Breast epithelium (tissue), 4 donors: ENCODE data around the gene MUC22. TPM values are rescaled to one million over a fixed set of nuclear protein-coding genes. Genes with fewer than 3 reads are reported as not detected.

Experiments
- DNase-seq, 2 donors: peaks; one replicate each; pipeline ENCODE4 v3.0.0-alpha.2; 2019; ENCODE audit warnings: low spot score in 2 of 2
- H3K27ac ChIP-seq, 2 donors: fragments of 200-600 bp; sonication (generic) in 1 of 2; one replicate each; pipeline ENCODE4 v1.5.1; 2016 to 2019; ENCODE audit warnings: mild to moderate bottlenecking in 1 of 2
- H3K27me3 ChIP-seq, 2 donors: fragments of 200-600 bp; sonication (generic) in 1 of 2; one replicate each; pipeline versions ENCODE4 v1.5.1 to v1.6.0; 2017 to 2019; ENCODE audit warnings: control low read depth in 1 of 2, mild to moderate bottlenecking in 1 of 2
- H3K36me3 ChIP-seq: fragments of 200-600 bp; one replicate; pipeline ENCODE4 v1.5.1; 2019
- H3K4me1 ChIP-seq, 2 donors: fragments of 200-600 bp; sonication (generic); one replicate each; pipeline ENCODE4 v1.5.1; 2016 to 2019; ENCODE audit warnings: control low read depth in 1 of 2
- H3K4me3 ChIP-seq, 3 donors: fragments of 200-600 bp; sonication (generic); 1 replicate in 2 of 3; 2 replicates in 1 of 3; pipeline ENCODE4 v1.5.1; 2016 to 2019; ENCODE audit warnings: mild to moderate bottlenecking in 3 of 3, moderate library complexity in 2 of 3
- H3K9me3 ChIP-seq, 2 donors: fragments of 200-600 bp; sonication (generic) in 1 of 2; one replicate each; pipeline ENCODE4 v1.5.1; 2016 to 2019; ENCODE audit warnings: control low read depth in 1 of 2
- POLR2A ChIP-seq: fragments of 450-650 bp; IDR thresholded peaks from one replicate; pipeline ENCODE4 v1.6.1; 2016; ENCODE audit warnings: antibody characterized with exemption, mild to moderate bottlenecking, moderate library complexity
- POLR2AphosphoS5 ChIP-seq, 3 donors: sonication (generic); formaldehyde crosslinking; IDR thresholded peaks; one replicate each; pipeline ENCODE4 v1.6.1; 2017; ENCODE audit warnings: antibody characterized with exemption in 3 of 3
- intact Hi-C: fragments of 100-400 bp; cut with DNase I; formaldehyde crosslinking; loops from one replicate; pipeline ENCODE4 v1.15.1; 2023; ENCODE audit warnings: low total_unique reads
- total RNA-seq, 3 donors: library from RNA; depleted of rRNA; stranded (reverse); fragments of >200 nt; gene quantifications; one replicate each; pipeline ENCODE4 v1.1.0, GENCODE V29; 2016
- TF ChIP-seq, protein P1 (sequence below), 3 donors: fragments of 450-650 bp; IDR thresholded peaks; one replicate each; pipeline ENCODE4 v1.5.1; 2016 to 2017; ENCODE audit warnings: antibody characterized with exemption in 3 of 3, mild to moderate bottlenecking in 3 of 3, moderate library complexity in 3 of 3

Gene MUC22
- total RNA-seq: not detected

DNA sequence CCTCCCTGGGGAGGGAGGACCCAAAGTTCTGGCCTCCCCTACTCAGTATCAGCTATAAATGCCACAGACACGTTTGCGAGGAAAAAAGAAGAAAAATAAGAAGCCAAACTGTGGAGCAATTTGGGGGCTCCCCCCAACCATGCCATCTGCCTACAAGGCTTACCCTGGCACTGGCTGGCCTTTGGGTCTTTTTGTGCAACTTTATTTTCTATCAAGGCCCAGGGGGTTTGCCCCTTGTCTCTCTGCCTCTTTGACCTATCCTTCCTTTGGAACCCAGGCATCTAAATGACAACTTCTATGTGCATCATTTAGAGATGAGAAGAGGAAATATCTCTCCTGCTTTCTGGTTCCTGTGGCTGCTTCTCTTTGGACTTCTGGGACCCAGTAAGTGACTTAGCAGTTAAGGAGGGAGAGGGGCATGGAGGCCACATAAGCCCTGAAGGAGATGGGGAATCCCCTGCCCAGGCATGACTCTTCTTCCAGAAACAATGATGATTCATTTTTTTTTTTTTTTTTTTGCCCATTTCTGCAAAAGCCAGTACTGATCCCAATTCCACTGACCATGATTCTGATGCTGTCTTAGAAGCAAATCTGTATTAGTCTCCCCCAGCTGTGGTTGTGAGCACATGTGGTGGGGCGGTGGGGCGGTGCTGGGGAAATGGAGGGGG is at the start of gene MUC22:
Gene MUC22, plus strand, starts transcription at position 82 of the 668 bp plus-strand sequence. Its CDS starts 233 bp downstream, at position 315.
- Histone ChIP-seq H3K36me3 (no peaks in the 10 kb centered on the region), H3K4me3 (no peak within 1 kb of the TSS)

DNA sequence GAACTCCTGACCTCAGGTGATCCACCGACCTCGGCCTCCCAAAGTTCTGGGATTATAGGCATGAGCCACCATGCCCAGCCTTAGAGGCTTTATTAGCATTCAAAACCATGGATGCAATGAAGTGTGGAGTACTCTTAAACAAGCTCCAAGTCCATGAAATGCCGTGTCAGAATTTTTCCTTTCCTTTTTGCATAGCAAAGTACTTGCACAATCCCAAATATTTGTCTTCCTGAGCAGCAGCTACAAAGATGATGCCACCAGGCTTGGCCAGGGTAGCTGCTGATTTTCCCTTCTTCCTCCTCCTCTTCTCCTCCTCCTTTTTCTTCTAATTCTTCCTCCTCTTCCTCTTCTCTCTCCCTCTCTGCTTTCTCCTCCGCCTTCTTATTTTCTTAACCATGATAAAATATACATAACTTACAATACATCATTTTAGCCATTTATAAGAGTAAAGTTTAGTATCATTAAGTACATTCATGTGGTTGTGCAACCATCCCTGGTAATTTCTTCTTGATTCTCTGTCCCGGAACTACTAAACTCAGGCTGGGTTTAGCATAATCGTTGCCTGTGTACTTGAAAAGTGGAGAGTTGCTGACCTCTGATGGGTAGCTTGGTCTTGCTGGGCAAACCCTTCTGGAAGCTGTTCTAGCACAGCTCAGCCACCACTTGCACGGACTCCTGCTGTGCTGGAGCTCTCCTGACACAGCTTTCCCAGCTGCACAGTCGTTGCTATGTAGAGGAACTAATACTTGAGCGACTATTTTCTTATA is 49.2 kb upstream of the MUC22 start:
- intact Hi-C loops: no loop called here
- Histone ChIP-seq H3K36me3 (no peaks in the 10 kb centered on the region), H3K4me1 (no peaks in the 10 kb centered on the region), H3K9me3 (no peaks in the 10 kb centered on the region), H3K27ac (no peak overlapping the region), H3K27me3 (no peaks in the 10 kb centered on the region), H3K4me3 (no peak overlapping the region)
- TF ChIP-seq, protein P1, sequence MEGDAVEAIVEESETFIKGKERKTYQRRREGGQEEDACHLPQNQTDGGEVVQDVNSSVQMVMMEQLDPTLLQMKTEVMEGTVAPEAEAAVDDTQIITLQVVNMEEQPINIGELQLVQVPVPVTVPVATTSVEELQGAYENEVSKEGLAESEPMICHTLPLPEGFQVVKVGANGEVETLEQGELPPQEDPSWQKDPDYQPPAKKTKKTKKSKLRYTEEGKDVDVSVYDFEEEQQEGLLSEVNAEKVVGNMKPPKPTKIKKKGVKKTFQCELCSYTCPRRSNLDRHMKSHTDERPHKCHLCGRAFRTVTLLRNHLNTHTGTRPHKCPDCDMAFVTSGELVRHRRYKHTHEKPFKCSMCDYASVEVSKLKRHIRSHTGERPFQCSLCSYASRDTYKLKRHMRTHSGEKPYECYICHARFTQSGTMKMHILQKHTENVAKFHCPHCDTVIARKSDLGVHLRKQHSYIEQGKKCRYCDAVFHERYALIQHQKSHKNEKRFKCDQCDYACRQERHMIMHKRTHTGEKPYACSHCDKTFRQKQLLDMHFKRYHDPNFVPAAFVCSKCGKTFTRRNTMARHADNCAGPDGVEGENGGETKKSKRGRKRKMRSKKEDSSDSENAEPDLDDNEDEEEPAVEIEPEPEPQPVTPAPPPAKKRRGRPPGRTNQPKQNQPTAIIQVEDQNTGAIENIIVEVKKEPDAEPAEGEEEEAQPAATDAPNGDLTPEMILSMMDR (IDR thresholded peaks at IDR 0.05): no peak
- TF ChIP-seq POLR2AphosphoS5 (IDR thresholded peaks at IDR 0.05) (no peak), POLR2A (no peak)
- DNase-seq: no peak

More for the DNA sequence above, at the start of gene MUC22:
- TF ChIP-seq POLR2AphosphoS5 (IDR thresholded peaks at IDR 0.05): no peak
- TF ChIP-seq, protein P1 (IDR thresholded peaks at IDR 0.05): no peak
- Histone ChIP-seq H3K9me3 (peaks cover 0 to 6% of the 10 kb centered on the region in 2 donors), H3K27me3 (no peaks in the 10 kb centered on the region), H3K4me1 (no peaks in the 10 kb centered on the region), H3K27ac (no peak within 1 kb of the TSS)
- no peak for DNase-seq
- intact Hi-C loops: no loop called here

DNA sequence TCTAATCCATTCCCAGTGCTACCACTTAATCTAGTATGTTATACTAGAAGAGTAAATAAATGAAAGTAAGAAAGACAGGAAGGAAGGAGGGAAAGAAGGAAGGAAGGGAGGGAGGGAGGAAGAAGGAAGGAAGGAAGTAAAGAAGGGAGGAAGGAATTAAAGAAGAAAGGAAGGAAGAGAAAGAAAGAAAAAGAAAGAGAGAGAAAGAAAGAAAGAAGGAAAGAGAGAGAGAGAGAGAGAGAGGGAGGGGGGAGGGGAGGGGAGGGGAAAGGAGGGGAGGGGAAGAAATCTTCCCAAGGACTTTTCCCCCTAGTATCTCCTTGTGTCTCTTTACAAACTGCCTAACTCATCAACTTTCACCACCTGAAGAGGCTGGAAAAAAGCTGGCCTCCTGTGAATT is 47.6 kb upstream of the MUC22 start:
- no peaks in the 10 kb centered on the region for H3K27me3 ChIP-seq
- H3K4me1 ChIP-seq: no peaks in the 10 kb centered on the region
- TF ChIP-seq, protein P1 (IDR thresholded peaks at IDR 0.05): no peak
- TF ChIP-seq POLR2A (no peak), POLR2AphosphoS5 (IDR thresholded peaks at IDR 0.05) (no peak)
- H3K9me3 ChIP-seq: no peaks in the 10 kb centered on the region
- H3K36me3 ChIP-seq: no peaks in the 10 kb centered on the region
- intact Hi-C loops: no loop called here
- no peak overlapping the region for H3K4me3 ChIP-seq
- no peak for DNase-seq
- H3K27ac ChIP-seq: no peak overlapping the region

DNA sequence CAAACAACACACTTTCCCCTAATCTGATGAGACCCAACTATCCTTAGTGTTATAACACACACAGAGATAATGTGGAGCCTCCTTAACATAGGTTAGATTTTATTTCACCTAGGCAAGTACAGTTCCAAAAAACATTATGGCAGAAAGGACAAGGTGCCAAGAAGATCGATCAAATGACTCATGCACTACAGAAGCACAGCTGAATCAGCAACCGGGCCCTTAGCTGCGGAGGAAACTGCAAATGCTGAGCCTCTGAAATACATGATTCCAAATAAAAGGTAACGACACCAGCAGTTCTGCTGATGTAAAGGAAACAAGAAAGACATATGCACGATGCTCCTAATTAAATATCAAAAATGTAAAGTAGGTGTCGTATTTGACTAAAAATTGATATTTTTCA is 46.6 kb upstream of the MUC22 start:
- intact Hi-C loops: no loop called here
- H3K36me3 ChIP-seq: no peaks in the 10 kb centered on the region
- TF ChIP-seq, protein P1 (IDR thresholded peaks at IDR 0.05): no peak
- TF ChIP-seq POLR2A: no peak
- TF ChIP-seq POLR2AphosphoS5 (IDR thresholded peaks at IDR 0.05): no peak

DNA sequence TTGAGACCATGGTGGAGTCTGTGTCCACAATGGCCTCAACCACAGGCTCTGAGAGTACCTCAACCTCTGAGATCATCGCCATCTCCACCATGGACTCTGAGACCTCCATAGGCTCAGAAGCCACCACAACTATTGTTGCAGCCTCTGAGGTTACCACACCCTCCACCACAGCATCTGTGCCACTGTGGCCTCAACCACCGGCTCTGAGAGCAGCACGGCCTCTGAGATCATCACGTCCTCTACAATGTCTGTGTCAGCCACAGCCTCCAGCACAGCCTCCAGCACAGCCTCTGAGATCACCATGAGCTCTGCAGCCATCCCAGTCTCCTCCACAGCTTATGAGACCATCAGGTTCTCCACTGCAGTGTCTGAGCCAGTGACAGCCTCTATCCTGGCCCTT is 46.2 kb upstream of the MUC22 start:
- intact Hi-C loops: no loop called here
- no peak for TF ChIP-seq POLR2AphosphoS5 (IDR thresholded peaks at IDR 0.05)
- TF ChIP-seq POLR2A: no peak
- no peaks in the 10 kb centered on the region for H3K27me3 ChIP-seq
- no peak overlapping the region for H3K27ac ChIP-seq
- no peaks in the 10 kb centered on the region for H3K4me1 ChIP-seq
- no peak for DNase-seq
- no peaks in the 10 kb centered on the region for H3K36me3 ChIP-seq
- H3K4me3 ChIP-seq: no peak overlapping the region
- no peaks in the 10 kb centered on the region for H3K9me3 ChIP-seq

More for the DNA sequence above, 46.6 kb upstream of the MUC22 start:
- DNase-seq: no peak
- Histone ChIP-seq H3K27ac (no peak overlapping the region), H3K4me1 (no peaks in the 10 kb centered on the region), H3K27me3 (no peaks in the 10 kb centered on the region), H3K9me3 (no peaks in the 10 kb centered on the region), H3K4me3 (no peak overlapping the region)
